K562 (cell line): Measurements from ENCODE around the gene CTSH. TPM values are rescaled to one million over a fixed set of nuclear protein-coding genes. Genes with fewer than 3 reads are reported as not detected.

ENCODE experiments used
- CEBPG ChIP-seq, 3 experiments: fragments of 200-800 bp in 1 of 3; sonication (Bioruptor generic) in 1 of 3; sonication (generic) in 1 of 3; formaldehyde crosslinking in 1 of 3; IDR thresholded peaks in 2 of 3; conservative IDR thresholded peaks in 1 of 3; 2 replicates each; pipeline versions ENCODE4 v1.6.1 to v1.8.0; 2016 to 2022; ENCODE audit warnings: missing compliant biosample characterization in 2 of 3, missing genetic modification characterization in 2 of 3, mild to moderate bottlenecking in 1 of 3, missing genetic modification reagents in 1 of 3
- CREB1 ChIP-seq, 2 experiments: sonication (generic) in 1 of 2; formaldehyde crosslinking in 1 of 2; IDR thresholded peaks; 2 replicates each; pipeline versions ENCODE4 v1.6.1 to v1.8.0; 2012 to 2022; ENCODE audit warnings: inconsistent platforms in 1 of 2, mild to moderate bottlenecking in 1 of 2, missing genetic modification reagents in 1 of 2, moderate library complexity in 1 of 2
- EP400 ChIP-seq: fragments of 450-650 bp; IDR thresholded peaks from 2 replicates; pipeline ENCODE4 v1.6.1; 2017; ENCODE audit warnings: antibody characterized with exemption, mild to moderate bottlenecking, moderate library complexity
- ETV5 ChIP-seq: sonication (generic); formaldehyde crosslinking; IDR thresholded peaks from 2 replicates; pipeline ENCODE4 v1.4.0; 2020; ENCODE audit warnings: low read depth, mild to moderate bottlenecking, missing genetic modification reagents
- MXI1 ChIP-seq: IDR thresholded peaks from 2 replicates; pipeline ENCODE4 v1.6.1; 2011; ENCODE audit warnings: low read depth, mild to moderate bottlenecking, improper control_type of control experiment, low read length
- PURB ChIP-seq: sonication (generic); formaldehyde crosslinking; IDR thresholded peaks from 2 replicates; pipeline ENCODE4 v1.9.0; 2021; ENCODE audit warnings: low read depth, mild to moderate bottlenecking, missing genetic modification reagents
- RBFOX2 ChIP-seq: fragments of 200-400 bp; formaldehyde crosslinking; IDR thresholded peaks from 2 replicates; pipeline ENCODE4 v1.6.1; 2017; ENCODE audit warnings: low read depth, mild to moderate bottlenecking, low read length, moderate library complexity
- RNF2 ChIP-seq: sonication (generic); IDR thresholded peaks from 2 replicates; pipeline ENCODE4 v1.6.1; 2016
- SIX5 ChIP-seq, 2 experiments: IDR thresholded peaks; 2 replicates each; pipeline ENCODE4 v1.6.1; 2011; ENCODE audit warnings: low read length in 2 of 2, borderline replicate concordance in 1 of 2, low read depth in 1 of 2, mild to moderate bottlenecking in 1 of 2, moderate library complexity in 1 of 2; ENCODE audit not compliant: insufficient read depth in 1 of 2
- SP1 ChIP-seq: sonication (generic); formaldehyde crosslinking; IDR thresholded peaks from 2 replicates; pipeline ENCODE4 v1.8.1; 2022; ENCODE audit warnings: mild to moderate bottlenecking, missing genetic modification reagents
- ZNF561 ChIP-seq: fragments of 450-650 bp; formaldehyde crosslinking; conservative IDR thresholded peaks from 2 replicates; pipeline ENCODE4 v1.4.0; 2020; ENCODE audit warnings: mild to moderate bottlenecking, moderate library complexity
- polyA plus RNA-seq, 8 experiments: library from polyadenylated mRNA; depleted of rRNA in 4 of 8; stranded (reverse) in 5 of 8; unstranded in 3 of 8; fragments of >200 nt; fragmentation: Nextera tagmentation in 2 of 8; fragmentation: Illumina TruSeq in 1 of 8; extraction: Ambion mirVana in 2 of 8; extraction: Trizol in 1 of 8; gene quantifications; 2 replicates each; pipeline versions ENCODE4 v1.2.1 to v1.2.3, GENCODE V29; 2011 to 2014; ENCODE audit warnings: inconsistent platforms in 1 of 8, missing spikeins in 1 of 8
- total RNA-seq, 7 experiments: library from RNA; depleted of rRNA in 6 of 7; stranded (reverse); fragments of >200 nt in 6 of 7; fragmentation: Illumina TruSeq in 2 of 7; extraction: Trizol in 2 of 7; gene quantifications; 2 replicates each; pipeline versions ENCODE4 v1.2.1 to v1.2.3, GENCODE V29; 2011 to 2021; ENCODE audit warnings: low replicate concordance in 1 of 7
- TF ChIP-seq, protein P1 (sequence below): fragments of 250-450 bp; sonication (Bioruptor Pico); IDR thresholded peaks from 2 replicates; pipeline ENCODE4 v1.6.1; 2021; ENCODE audit warnings: mild to moderate bottlenecking
- TF ChIP-seq, protein P2 (sequence below): fragments of 450-650 bp; IDR thresholded peaks from 2 replicates; pipeline ENCODE4 v1.6.1; 2016; ENCODE audit warnings: borderline replicate concordance
- TF ChIP-seq, protein P3 (sequence below): fragments of 250-450 bp; sonication (Bioruptor Pico); IDR thresholded peaks from 2 replicates; pipeline ENCODE4 v1.5.0; 2022; ENCODE audit warnings: mild to moderate bottlenecking
- TF ChIP-seq, protein P4 (sequence below): sonication (generic); formaldehyde crosslinking; IDR thresholded peaks from 2 replicates; pipeline ENCODE4 v1.8.1; 2023; ENCODE audit warnings: mild to moderate bottlenecking, missing genetic modification reagents

Gene CTSH
- total and polyA plus RNA-seq, 9 of the 15 experiments (the other 6 are each of a cell fraction or from before 2014, with no cell fraction given): 15.0 to 462 (median 173) TPM

DNA sequence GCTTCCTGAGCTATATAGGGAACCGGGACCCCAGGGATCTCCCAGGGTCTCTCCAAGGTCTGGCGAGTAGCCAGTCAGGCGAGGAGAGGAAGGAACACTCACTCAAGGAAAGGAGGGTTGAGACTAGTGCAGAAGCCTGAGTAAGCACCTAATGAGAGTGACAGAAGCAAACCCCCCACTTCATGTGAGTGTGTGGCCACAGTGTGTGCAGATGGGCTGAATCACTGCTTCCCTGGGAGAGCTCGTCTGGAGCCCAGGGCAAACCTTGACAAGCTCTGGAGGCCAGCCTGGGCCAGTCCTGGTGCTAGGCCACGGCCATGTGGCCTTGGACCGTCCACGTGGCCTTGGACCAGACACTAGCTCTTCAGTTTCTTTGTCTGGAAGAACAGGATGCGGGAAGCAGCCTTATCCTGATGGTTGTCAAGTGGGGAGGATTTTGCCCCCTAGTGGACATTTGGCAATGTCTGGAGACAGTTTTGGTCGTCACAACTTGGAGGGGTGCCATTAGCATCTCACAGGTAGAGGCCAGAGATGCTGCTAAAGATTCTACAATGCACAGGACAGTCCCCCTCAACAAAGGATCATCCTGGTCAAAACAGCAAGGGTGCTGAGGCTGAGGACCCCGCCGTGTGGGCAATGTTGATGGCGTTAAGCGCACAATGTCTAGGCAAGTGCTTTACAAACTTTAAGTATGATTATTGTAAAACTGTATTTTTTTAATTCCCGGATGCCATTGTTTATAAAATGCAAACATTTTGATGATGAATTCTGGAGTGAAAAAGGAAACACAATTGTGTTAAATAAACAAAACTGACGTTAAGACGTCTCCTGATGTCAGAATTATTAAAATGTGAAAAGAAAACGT is 34.8 kb upstream of the CTSH start (continued):
- TF ChIP-seq CEBPG (CRISPR knock-in tag; IDR thresholded peaks at IDR 0.05) (peak; percentile 28; the same call in 1 of the 2 replicates), CEBPG (tag; conservative IDR thresholded peaks at IDR 0.05 in 1 of 2, IDR thresholded peaks at IDR 0.05 in 1 of 2) (no peak), RBFOX2 (0 out of 2 replicates have a peak, but pooled peaks have one; percentile 22), EP400 (peak; percentile 86), RNF2 (no peak), SP1 (no peak), PURB (CRISPR knock-in tag) (no peak), ZNF561 (CRISPR knock-in tag) (no peak), MXI1 (no peak), ETV5 (CRISPR knock-in tag) (no peak; the same call in 1 of the 2 replicates), SIX5 (IDR thresholded peaks at IDR 0.05; ENCODE audit: borderline replicate concordance in 1 of 2, insufficient read depth in 1 of 2, low read depth in 1 of 2, low read length in 2 of 2) (no peak), CREB1 (IDR thresholded peaks at IDR 0.05) (no peak), CREB1 (CRISPR knock-in tag; IDR thresholded peaks at IDR 0.05) (0 out of 2 replicates have a peak, but pooled peaks have one; percentile 21)
- TF ChIP-seq, protein P1, sequence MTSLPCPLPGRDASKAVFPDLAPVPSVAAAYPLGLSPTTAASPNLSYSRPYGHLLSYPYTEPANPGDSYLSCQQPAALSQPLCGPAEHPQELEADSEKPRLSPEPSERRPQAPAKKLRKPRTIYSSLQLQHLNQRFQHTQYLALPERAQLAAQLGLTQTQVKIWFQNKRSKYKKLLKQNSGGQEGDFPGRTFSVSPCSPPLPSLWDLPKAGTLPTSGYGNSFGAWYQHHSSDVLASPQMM (CRISPR knock-in tag): no peak
- TF ChIP-seq, protein P2, sequence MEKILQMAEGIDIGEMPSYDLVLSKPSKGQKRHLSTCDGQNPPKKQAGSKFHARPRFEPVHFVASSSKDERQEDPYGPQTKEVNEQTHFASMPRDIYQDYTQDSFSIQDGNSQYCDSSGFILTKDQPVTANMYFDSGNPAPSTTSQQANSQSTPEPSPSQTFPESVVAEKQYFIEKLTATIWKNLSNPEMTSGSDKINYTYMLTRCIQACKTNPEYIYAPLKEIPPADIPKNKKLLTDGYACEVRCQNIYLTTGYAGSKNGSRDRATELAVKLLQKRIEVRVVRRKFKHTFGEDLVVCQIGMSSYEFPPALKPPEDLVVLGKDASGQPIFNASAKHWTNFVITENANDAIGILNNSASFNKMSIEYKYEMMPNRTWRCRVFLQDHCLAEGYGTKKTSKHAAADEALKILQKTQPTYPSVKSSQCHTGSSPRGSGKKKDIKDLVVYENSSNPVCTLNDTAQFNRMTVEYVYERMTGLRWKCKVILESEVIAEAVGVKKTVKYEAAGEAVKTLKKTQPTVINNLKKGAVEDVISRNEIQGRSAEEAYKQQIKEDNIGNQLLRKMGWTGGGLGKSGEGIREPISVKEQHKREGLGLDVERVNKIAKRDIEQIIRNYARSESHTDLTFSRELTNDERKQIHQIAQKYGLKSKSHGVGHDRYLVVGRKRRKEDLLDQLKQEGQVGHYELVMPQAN: no peak
- TF ChIP-seq, protein P3, sequence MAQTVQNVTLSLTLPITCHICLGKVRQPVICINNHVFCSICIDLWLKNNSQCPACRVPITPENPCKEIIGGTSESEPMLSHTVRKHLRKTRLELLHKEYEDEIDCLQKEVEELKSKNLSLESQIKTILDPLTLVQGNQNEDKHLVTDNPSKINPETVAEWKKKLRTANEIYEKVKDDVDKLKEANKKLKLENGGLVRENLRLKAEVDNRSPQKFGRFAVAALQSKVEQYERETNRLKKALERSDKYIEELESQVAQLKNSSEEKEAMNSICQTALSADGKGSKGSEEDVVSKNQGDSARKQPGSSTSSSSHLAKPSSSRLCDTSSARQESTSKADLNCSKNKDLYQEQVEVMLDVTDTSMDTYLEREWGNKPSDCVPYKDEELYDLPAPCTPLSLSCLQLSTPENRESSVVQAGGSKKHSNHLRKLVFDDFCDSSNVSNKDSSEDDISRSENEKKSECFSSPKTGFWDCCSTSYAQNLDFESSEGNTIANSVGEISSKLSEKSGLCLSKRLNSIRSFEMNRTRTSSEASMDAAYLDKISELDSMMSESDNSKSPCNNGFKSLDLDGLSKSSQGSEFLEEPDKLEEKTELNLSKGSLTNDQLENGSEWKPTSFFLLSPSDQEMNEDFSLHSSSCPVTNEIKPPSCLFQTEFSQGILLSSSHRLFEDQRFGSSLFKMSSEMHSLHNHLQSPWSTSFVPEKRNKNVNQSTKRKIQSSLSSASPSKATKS (CRISPR knock-in tag): no peak
- TF ChIP-seq, protein P4, sequence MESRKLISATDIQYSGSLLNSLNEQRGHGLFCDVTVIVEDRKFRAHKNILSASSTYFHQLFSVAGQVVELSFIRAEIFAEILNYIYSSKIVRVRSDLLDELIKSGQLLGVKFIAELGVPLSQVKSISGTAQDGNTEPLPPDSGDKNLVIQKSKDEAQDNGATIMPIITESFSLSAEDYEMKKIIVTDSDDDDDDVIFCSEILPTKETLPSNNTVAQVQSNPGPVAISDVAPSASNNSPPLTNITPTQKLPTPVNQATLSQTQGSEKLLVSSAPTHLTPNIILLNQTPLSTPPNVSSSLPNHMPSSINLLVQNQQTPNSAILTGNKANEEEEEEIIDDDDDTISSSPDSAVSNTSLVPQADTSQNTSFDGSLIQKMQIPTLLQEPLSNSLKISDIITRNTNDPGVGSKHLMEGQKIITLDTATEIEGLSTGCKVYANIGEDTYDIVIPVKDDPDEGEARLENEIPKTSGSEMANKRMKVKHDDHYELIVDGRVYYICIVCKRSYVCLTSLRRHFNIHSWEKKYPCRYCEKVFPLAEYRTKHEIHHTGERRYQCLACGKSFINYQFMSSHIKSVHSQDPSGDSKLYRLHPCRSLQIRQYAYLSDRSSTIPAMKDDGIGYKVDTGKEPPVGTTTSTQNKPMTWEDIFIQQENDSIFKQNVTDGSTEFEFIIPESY (CRISPR knock-in tag): 0 out of 2 replicates have a peak, but pooled peaks have one; percentile 34
